Activated naive CD4-positive, alpha-beta T cell treated with anti-CD3 and anti-CD28 coated beads, Interleukin-2, amount 50 U/mL, for 72 hours (primary cell): Measurements from ENCODE around the gene ELMO3. TPM values are rescaled to one million over a fixed set of nuclear protein-coding genes. Genes with fewer than 3 reads are reported as not detected.

Experiments used
- ATAC-seq, 2 donors: fragments of 150-1000 bp; cut with Tn5 transposase; 2 replicates each; pipeline ENCODE4 v1.10.0; 2021; ENCODE audit warnings: mild to moderate bottlenecking in 2 of 2, moderate library complexity in 2 of 2
- DNase-seq, 2 donors: peaks; one replicate each; pipeline ENCODE4 v3.0.0; 2021 to 2022; ENCODE audit warnings: low spot score in 2 of 2
- H3K27ac Mint-ChIP-seq, 2 donors: one replicate each; pipeline ENCODE4 v1.8.0; 2022; ENCODE audit warnings: mild to moderate bottlenecking in 2 of 2, mixed read lengths in 2 of 2
- H3K36me3 Mint-ChIP-seq, 2 donors: one replicate each; pipeline ENCODE4 v1.8.0; 2022; ENCODE audit warnings: mixed read lengths in 2 of 2
- H3K9me3 Mint-ChIP-seq, 2 donors: one replicate each; pipeline ENCODE4 v1.8.0; 2022; ENCODE audit warnings: mixed read lengths in 2 of 2
- total RNA-seq, 2 donors: library from RNA; stranded (reverse); gene quantifications; one replicate each; pipeline ENCODE4 v1.2.3, GENCODE V29; 2022

Gene ELMO3
- total RNA-seq, 2 donors from 2014 or later, result 4.0 to 7.0 TPM

DNA sequence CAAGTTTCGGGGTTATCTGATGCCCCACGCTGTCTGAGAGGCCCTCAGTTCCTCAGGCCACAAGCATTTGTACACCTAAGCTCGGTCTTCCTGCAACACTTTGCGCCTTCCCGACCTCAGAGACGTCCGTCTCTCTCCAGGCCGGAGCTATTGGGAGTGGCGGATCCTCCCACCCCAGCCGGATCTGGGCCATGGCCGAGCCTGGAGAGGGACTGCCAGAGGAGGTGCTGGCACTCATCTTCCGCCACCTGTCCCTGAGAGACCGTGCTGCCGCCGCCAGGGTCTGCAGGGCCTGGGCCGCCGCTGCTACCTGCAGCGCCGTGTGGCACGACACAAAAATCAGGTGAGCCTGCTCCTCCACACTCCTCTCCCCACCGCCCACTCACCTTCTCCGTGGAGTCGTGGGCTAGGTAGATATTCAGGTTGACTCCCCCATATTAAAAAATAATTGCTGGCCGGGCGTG, 37.3 kb upstream of the ELMO3 start:
- ATAC-seq, result no peak
- no peak overlapping the region for H3K27ac Mint-ChIP-seq

DNA sequence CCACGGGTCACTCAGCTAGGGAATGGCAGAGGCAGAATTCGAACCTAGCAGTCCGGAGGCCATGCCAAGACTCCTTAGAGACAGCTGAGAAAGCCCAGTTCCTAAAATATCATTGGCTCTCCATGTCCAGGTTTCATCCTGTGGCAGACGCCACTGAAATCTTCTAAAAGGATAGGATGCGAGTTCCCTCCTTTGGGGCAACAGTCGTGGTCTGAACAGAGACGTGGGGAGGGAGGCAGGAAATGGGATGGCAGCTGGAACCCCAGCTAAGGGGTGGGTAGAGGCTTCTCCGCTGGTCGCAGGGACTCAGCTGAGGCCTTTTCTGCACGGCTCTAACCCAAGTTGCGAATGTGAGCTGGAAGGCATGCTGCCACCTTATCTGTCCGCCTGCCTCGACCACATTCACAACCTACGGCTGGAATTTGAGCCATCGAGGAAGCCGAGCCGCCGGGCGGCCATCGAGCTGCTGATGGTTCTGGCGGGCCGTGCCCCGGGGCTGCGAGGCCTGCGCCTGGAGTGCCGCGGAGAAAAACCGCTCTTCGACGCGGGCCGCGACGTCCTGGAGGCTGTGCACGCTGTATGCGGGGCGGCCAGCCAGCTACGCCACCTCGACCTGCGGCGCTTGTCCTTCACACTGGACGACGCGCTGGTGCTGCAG, 36.3 kb upstream of the ELMO3 start:
- Mint-ChIP-seq H3K9me3 (no peaks in the 10 kb centered on the region), H3K36me3 (peaks cover 9 to 30% of the 10 kb centered on the region in 2 donors), H3K27ac (no peak overlapping the region)
- no peak for DNase-seq
- no peak for ATAC-seq

More for the DNA sequence above, 37.3 kb upstream of the ELMO3 start:
- Mint-ChIP-seq H3K9me3 (no peaks in the 10 kb centered on the region), H3K36me3 (peaks cover 9 to 31% of the 10 kb centered on the region in 2 donors)
- no peak for DNase-seq

DNA sequence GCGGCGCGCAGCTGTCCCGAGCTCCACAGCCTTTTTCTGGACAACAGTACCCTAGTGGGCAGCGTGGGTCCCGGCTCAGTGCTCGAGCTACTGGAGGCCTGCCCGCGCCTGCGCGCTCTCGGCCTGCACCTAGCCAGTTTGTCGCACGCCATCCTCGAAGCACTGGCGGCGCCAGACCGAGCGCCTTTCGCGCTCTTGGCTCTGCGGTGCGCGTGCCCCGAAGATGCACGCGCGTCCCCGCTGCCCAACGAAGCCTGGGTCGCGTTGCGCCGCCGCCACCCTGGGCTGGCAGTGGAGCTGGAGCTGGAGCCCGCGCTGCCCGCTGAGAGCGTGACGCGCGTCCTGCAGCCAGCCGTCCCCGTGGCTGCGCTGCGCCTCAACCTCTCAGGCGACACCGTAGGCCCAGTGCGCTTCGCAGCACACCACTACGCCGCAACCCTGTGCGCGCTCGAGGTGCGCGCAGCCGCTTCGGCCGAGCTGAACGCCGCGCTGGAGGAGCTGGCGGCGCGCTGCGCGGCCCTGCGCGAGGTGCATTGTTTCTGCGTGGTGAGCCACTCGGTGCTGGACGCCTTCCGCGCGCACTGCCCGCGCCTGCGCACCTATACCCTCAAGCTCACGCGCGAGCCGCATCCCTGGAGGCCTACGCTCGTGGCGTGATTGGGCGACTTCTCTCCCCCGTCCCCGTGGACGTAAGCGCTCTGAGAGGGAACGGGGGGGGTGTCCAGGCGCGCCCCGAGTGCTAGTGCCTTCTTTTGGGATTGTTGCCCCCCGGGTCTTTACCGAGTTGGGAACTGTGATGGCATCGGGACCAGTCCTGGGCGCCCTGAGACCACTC, 35.5 kb upstream of the ELMO3 start:
- Mint-ChIP-seq H3K36me3 (peaks cover 9 to 23% of the 10 kb centered on the region in 2 donors), H3K27ac (no peak overlapping the region), H3K9me3 (no peaks in the 10 kb centered on the region)
- ATAC-seq (peak in 1 of 2 donors; percentile 25), DNase-seq (peak in 1 of 2 donors; percentile 64)

DNA sequence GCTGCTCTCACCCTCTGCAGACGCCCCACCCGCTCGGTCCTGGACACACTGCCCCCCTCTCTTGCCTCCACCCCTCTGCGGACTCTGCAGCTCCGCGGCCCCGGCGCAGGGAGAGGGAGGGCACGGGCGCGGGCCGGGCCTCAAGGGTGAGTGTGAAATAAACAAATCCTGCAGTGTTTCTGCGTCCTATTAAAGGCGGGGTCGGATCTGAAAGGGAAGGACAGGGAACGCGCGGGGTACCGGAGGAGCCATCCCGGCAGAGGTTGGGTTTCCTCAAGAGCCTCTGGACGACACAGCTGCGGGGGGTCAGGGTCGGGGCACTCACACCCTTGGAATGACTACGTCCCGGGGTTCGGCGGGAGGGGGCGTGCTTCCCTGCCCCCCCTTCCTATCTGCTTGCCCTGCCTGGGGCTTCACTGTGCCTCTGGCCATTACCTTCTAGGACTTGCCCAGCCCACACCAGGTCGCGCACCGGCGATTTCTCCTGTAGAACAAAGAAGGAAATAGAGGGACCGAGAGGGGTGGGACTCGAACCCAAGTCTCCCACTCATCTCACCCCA, 34.9 kb upstream of the ELMO3 start:
- Mint-ChIP-seq H3K27ac (no peak overlapping the region), H3K36me3 (peaks cover 9 to 18% of the 10 kb centered on the region in 2 donors), H3K9me3 (no peaks in the 10 kb centered on the region)
- no peak for DNase-seq
- no peak for ATAC-seq

DNA sequence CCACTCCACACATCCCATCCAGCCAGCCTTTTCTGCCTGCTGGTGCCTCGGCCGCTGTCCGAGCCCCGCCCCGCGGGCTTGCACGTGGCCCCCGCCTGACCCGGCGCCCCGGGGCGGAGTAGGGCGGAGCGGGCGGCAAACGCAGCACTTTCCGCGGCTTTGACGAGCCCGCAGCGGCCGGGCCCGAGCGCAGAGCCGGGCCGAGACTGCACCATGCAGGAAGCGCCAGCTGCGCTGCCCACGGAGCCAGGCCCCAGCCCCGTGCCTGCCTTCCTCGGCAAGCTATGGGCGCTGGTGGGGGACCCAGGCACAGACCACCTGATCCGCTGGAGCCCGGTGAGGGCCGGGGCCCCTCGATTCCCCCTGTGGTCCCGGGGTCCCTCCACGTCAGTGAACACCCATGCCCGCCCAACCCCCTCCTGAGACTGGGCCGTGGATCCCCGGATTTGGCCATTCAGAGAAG, 34.3 kb upstream of the ELMO3 start, which contains the start of gene HSF4:
HSF4 (plus strand) TSS at position 147 of the 463 bp plus-strand sequence; CDS start at position 214, 67 bp downstream.
- Mint-ChIP-seq H3K27ac (no peak within 1 kb of the TSS), H3K9me3 (no peaks in the 10 kb centered on the region), H3K36me3 (peaks cover 9 to 18% of the 10 kb centered on the region in 2 donors)
- ATAC-seq (no peak), DNase-seq (no peak)

DNA sequence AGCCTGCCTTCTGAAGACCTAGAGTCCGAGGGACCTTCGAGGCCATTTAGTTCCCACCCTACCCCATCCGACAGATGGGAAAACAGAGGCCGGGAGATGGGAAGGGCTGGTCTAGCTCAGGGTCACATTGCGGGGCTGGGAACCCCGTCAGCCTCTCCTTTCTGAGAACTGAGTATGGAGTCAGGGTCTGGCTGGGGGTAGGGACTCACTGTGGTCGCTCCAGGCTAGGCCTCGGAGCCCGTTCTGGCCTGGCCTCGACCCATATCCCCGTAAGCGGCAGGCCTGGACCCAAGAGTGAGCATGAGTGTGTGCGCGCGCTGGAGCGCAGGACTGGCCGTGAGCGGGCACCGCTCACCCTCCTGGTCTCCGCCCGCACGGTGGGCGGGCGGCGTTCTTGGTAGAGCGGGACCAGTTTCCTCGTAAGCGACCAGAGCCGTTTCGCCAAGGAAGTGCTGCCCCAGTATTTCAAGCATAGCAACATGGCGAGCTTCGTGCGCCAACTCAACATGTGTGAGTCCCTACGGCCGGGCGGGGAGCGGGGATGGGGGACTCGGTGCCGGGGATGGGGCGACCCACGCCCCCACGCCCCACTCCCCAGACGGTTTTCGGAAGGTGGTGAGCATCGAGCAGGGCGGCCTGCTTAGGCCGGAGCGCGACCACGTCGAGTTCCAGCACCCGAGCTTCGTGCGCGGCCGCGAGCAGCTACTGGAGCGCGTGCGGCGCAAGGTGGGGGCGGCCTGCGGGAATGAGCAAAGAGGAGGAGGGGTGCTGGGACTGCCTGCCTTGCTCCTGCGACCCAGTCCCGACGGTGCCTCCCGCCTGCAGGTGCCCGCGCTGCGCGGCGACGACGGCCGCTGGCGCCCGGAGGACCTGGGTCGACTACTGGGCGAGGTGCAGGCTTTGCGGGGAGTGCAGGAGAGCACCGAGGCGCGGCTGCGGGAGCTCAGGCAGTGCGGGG, 33.5 kb upstream of the ELMO3 start:
- Mint-ChIP-seq H3K9me3 (no peaks in the 10 kb centered on the region), H3K36me3 (peaks cover 9 to 23% of the 10 kb centered on the region in 2 donors), H3K27ac (no peak overlapping the region)
- ATAC-seq (no peak), DNase-seq (no peak)

DNA sequence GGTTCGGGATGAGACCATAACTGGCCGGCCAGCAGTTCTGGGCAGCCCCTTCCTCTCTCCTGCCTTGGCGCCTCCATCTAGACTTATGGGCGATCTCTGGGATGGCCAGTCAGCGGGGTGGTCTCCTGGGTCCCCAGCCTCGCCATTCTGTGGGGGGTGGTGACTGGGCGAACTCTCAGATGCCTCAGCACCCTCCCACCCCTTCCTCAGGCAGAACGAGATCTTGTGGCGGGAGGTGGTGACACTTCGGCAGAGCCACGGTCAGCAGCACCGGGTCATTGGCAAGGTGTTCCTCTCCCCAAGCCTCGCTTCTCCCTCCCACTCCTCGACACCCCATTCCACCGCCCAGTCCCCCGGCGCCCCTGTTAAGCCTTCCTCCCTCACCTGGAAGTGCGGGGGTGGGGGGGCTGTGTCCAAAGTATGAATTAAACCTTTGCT, 32.8 kb upstream of the ELMO3 start:
- no peaks in the 10 kb centered on the region for H3K9me3 Mint-ChIP-seq
- H3K36me3 Mint-ChIP-seq, result peaks cover 5 to 24% of the 10 kb centered on the region in 2 donors
- ATAC-seq (no peak), DNase-seq (no peak)
- no peak overlapping the region for H3K27ac Mint-ChIP-seq

DNA sequence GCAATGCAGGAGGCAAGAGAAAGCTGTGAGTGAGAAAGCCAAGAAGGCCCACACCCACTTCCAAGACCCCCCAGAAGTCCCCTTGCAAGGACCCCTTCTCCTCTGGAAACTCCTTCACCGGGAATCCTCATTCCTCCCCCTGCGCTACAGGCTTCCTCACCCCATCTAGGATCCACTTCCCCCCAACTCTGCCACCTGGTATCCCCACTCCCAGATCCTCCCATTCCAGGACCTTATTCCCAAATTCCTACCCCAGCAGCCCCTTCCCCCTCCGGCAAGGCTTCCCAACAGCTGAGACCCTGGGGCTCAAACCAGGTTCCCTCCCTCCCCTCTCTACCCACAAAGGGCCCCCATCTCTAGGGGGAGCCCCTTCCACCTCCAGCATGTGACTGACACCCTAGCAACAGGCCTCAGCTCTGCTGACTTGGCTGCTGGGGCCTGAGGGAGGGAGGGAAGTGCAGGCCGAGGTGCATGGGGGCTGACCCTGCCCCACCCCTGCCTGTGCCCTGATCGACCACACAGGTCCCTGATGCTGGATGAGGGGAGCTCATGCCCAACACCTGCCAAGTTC, 32.2 kb upstream of the ELMO3 start:
- ATAC-seq (no peak), DNase-seq (no peak)
- H3K27ac Mint-ChIP-seq, result peak overlapping the region in 1 of 2 donors; percentile 68

DNA sequence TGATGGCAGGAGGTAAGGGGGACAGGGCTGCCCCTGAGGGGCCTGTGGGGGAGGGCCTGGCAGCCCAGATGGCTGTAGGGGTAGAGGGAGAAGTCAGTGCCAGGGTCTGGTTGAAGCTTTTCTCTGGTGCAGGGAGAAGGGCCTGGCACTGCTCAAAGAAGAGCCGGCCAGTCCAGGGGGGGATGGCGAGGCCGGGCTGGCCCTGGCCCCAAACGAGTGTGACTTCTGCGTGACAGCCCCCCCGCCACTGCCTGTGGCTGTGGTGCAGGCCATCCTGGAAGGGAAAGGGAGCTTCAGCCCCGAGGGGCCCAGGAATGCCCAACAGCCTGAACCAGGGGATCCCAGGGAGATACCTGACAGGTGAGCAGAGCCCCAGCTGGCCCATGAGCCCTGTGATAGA, 31.3 kb upstream of the ELMO3 start:
- DNase-seq (no peak), ATAC-seq (no peak)
- no peaks in the 10 kb centered on the region for H3K9me3 Mint-ChIP-seq
- H3K27ac Mint-ChIP-seq, result no peak overlapping the region
- H3K36me3 Mint-ChIP-seq, result peaks cover 4 to 19% of the 10 kb centered on the region in 2 donors

More for the DNA sequence above, 32.2 kb upstream of the ELMO3 start:
- peaks cover 4 to 25% of the 10 kb centered on the region in 2 donors for H3K36me3 Mint-ChIP-seq
- no peaks in the 10 kb centered on the region for H3K9me3 Mint-ChIP-seq

DNA sequence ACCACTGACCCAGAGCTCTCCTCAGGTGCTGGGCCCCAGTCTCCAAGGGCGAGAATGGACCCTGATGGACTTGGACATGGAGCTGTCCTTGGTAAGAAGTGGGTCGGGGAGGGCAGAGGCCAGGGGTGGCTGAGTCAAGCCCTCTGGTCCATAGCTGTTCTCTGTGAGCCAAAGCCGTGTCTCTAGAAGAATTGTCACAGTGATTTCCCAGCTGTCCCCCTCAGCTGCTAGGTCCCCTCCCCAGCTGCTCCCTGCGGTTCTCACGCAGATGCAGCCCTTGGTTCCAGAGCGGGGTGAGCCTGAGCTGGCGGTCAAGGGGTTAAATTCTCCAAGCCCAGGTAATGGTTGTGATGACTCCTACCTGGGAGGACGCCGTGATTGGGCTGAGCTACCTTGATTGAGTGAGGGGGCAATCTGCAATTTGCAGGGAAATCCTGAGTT, 29.9 kb upstream of the ELMO3 start:
- ATAC-seq, result no peak
- H3K9me3 Mint-ChIP-seq, result no peaks in the 10 kb centered on the region
- no peak overlapping the region for H3K27ac Mint-ChIP-seq
- H3K36me3 Mint-ChIP-seq, result peaks cover 4 to 23% of the 10 kb centered on the region in 2 donors
- DNase-seq, result no peak

DNA sequence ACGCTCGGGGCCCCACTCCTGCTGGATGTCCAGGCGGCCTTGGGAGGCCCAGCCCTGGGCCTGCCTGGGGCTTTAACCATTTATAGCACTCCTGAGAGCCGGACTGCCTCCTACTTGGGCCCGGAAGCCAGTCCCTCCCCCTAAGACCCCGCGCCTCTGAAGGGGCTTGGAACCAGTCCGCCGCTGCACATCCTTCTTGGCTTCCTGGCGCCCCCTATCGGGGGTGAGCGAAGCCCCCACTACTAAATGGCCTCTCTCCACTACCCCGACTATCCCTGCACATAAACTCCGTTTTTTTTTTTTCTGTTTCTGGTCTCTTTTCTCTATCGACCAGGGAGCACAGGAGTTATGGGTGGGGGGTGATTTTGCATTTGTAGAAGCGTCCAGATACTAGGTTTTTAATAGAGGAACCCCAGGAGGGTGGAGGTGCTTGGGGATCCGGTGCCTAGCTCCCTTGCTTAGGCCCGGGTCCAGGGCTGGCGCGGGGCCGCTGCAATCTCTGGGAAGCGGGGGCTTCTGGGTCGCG, 29.2 kb upstream of the ELMO3 start:
- Mint-ChIP-seq H3K36me3 (peaks cover 4 to 23% of the 10 kb centered on the region in 2 donors), H3K27ac (no peak overlapping the region), H3K9me3 (no peaks in the 10 kb centered on the region)
- peak in 1 of 2 donors; percentile 57 for DNase-seq
- ATAC-seq, result peak in 1 of 2 donors; percentile 3

DNA sequence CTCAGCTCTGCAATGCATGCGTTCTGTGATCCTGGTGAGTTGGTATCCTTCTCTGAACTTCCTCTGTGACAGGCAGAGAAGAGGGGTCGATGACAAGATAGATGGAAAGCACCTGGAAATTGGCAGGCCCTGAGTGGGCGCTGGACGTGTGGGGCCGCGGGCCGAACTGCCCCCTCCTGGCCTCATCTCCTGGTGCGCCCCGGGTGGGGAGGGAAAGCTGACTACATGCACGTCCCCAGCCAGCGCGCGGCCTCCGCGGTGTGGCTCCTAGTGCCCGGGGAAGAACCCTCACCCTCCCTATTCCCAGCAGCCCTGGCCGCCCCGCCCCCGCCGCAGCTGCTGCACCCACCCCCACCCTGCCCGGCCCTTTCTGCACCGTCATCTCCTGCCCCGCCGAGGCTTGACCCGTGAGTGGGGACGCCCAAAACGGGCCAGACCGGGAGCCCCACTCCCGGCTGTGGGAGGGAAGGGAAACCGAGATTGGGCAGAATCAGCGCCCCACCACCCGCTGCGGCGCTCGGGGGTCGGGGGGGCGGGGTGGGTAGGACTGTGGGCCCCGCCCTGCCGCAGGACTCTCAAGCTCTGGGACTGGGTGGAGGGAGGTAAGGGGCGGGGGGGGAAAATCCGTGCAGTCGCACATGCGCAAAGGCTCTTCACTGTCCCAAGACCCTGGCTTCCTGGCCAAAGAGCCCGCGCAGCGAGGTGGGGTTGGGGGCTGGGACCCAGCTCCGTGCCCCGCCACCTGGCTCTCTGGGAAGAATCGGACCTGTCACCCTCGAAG, 28.6 kb upstream of the ELMO3 start, which contains the start of gene NOL3:
NOL3 (plus strand) TSS at position 371 of the 781 bp plus-strand sequence.
- Mint-ChIP-seq H3K9me3 (no peaks in the 10 kb centered on the region), H3K27ac (no peak within 1 kb of the TSS), H3K36me3 (peaks cover under 1 to 26% of the 10 kb centered on the region in 2 donors)
- ATAC-seq (peak; percentile 44 to 70), DNase-seq (peak in 1 of 2 donors; percentile 68)

DNA sequence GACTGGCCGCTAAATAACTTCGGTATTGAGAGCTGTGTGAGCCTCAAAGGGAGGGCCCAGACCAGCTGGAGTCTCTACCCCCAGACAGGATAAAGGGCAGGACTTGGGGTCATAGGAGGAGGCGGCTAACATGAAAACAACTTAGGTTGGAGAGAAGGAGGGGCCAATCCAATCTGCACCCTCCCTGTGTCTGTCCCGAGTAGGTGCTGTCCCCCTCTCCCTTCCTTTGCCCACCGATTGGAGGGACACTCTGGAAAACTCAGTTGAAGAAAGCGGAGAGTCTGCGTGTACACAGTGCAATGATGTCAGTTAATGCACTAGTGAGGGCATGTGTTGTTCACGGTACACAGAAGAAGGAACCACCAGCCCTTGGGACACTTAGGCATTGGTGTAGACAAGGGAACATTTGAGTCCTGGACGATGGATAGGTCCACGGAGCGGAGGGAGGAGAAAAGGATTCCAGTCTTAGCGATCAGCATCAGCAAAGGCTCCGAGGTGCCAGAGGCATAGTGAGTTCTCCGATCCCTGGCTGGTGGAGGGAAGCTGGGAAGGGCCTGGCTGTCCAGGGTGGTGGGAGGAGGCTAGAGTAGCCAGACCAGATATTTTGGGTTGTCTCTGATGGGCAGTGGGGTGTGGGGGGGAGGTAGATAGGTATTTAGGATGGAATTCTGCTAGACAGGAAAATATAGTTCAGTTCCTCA, 27.8 kb upstream of the ELMO3 start:
- Mint-ChIP-seq H3K36me3 (peaks cover 0 to 33% of the 10 kb centered on the region in 2 donors), H3K27ac (no peak overlapping the region), H3K9me3 (no peaks in the 10 kb centered on the region)
- no peak for DNase-seq
- ATAC-seq, result peak in 1 of 2 donors; percentile 22

DNA sequence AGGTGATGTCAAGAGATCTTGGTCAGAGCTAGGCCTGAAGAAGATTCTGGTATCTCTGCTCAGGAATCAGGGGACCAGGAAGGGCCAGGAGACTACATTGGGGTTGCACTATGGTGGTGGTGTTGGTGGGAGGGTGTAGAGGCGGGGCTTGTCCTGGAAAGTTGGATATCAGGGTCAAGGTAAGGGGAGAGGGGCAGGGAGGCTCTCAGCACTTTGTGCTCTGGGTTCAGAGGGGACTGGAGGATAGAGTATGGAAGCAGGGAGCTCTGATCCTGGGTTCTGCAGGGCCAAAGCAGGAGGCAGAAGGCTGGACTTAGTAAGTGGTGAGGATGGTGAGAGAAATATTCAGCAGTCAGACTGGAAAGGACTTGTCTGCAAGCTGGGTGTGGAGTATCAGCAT, 25.6 kb upstream of the ELMO3 start:
- Mint-ChIP-seq H3K36me3 (peaks cover 0 to 43% of the 10 kb centered on the region in 2 donors), H3K27ac (peak overlapping the region in 1 of 2 donors; percentile 70), H3K9me3 (no peaks in the 10 kb centered on the region)
- DNase-seq (no peak), ATAC-seq (no peak)
